Adrenal gland (tissue), 12 donors: ENCODE results near the gene OSBPL10. TPM values are rescaled to one million over a fixed set of nuclear protein-coding genes. Genes with fewer than 3 reads are reported as not detected.

Experiments
- DNase-seq, 7 donors: peaks; one replicate each; pipeline ENCODE4 v3.0.0-alpha.2; 2019 to 2020
- H3K27ac ChIP-seq, 5 donors: fragments of 200-600 bp; sonication (generic) in 4 of 5; 1 replicate in 3 of 5; 2 replicates in 2 of 5; pipeline versions ENCODE4 v1.5.1 to v1.8.0; 2016 to 2020; ENCODE audit warnings: mild to moderate bottlenecking in 1 of 5
- H3K27me3 ChIP-seq: fragments of 200-600 bp; 2 replicates; pipeline ENCODE4 v1.8.0; 2021
- H3K36me3 ChIP-seq, 2 donors: fragments of 200-600 bp; replicated peaks in 1 of 2; 1 replicate in 1 of 2; 2 replicates in 1 of 2; pipeline versions ENCODE4 v1.5.1 to v1.8.0; 2018 to 2022
- H3K4me1 ChIP-seq, 2 donors: fragments of 200-600 bp; replicated peaks in 1 of 2; 1 replicate in 1 of 2; 2 replicates in 1 of 2; pipeline versions ENCODE4 v1.5.1 to v1.8.0; 2018 to 2021
- H3K4me3 ChIP-seq, 4 donors: fragments of 200-600 bp; sonication (generic) in 3 of 4; one replicate each; pipeline ENCODE4 v1.5.1; 2016 to 2018
- H3K9me3 ChIP-seq, 3 donors: fragments of 200-600 bp; sonication (generic) in 1 of 3; replicated peaks in 1 of 3; 1 replicate in 2 of 3; 2 replicates in 1 of 3; pipeline versions ENCODE4 v1.5.1 to v1.8.0; 2016 to 2021
- CTCF ChIP-seq, 6 experiments: fragments of 450-650 bp in 4 of 6; fragments of 200-600 bp in 2 of 6; sonication (generic) in 1 of 6; IDR thresholded peaks; 1 replicate in 5 of 6; 2 replicates in 1 of 6; pipeline versions ENCODE4 v1.5.1 to v1.8.0; 2016 to 2021; ENCODE audit warnings: antibody characterized with exemption in 6 of 6, mild to moderate bottlenecking in 2 of 6, moderate library complexity in 1 of 6
- POLR2A ChIP-seq, 2 donors: fragments of 450-650 bp; IDR thresholded peaks; one replicate each; pipeline ENCODE4 v1.6.1; 2017; ENCODE audit warnings: antibody characterized with exemption in 2 of 2, mild to moderate bottlenecking in 2 of 2, moderate library complexity in 1 of 2
- WGBS, 4 donors: extraction: QIAGEN DNeasy Blood & Tissue Kit in 2 of 4; methylation state at CpG; one replicate each; pipeline versions ENCODE4 v1.1.5 to v1.1.7; 2013 to 2017; 5-methylcytosine and 5-hydroxymethylcytosine counted together
- intact Hi-C, 2 donors: fragments of 100-400 bp; cut with DNase I; formaldehyde crosslinking; loops; one replicate each; pipeline versions ENCODE4 v1.14.1 to v1.15.0; 2022 to 2023
- polyA plus RNA-seq, 3 donors: library from polyadenylated mRNA; stranded (reverse); fragments of 200-250 nt in 2 of 3; fragments of 350-450 nt in 1 of 3; fragmentation: Illumina TruSeq in 1 of 3; extraction: RNeasy Lipid Tissue Mini Kit (QIAGEN cat#74804) in 1 of 3; gene quantifications; one replicate each; pipeline ENCODE4 v1.2.3, GENCODE V29; 2013 to 2014
- total RNA-seq, 9 donors: library from RNA; depleted of rRNA in 4 of 9; stranded (reverse); fragments of >200 nt in 4 of 9; fragments of 120-200 nt in 1 of 9; fragmentation: NEBNext Ultra II Directional in 1 of 9; extraction: Animal tissue kit (Norgen Biotek cat#: 25700) in 1 of 9; gene quantifications; one replicate each; pipeline versions ENCODE4 v1.1.0 to v1.2.4, GENCODE V29; 2013 to 2023
- donor health status: healthy with polysubstance abuse.
- donor health status: Bipolar disorder and iron deficiency.
- donor health status: DM: yes; HTN: yes; CAD: no.
- donor health status: DM: no; HTN: no; CAD: no.
- donor health status: DM: no; HTN: no; CAD: no.
- donor health status: DM: yes; HTN: yes; CAD: no.

The OSBPL10 gene
- total and polyA plus RNA-seq, 12 donors, result 2.0 to 55.6 (median 9.4) TPM

DNA sequence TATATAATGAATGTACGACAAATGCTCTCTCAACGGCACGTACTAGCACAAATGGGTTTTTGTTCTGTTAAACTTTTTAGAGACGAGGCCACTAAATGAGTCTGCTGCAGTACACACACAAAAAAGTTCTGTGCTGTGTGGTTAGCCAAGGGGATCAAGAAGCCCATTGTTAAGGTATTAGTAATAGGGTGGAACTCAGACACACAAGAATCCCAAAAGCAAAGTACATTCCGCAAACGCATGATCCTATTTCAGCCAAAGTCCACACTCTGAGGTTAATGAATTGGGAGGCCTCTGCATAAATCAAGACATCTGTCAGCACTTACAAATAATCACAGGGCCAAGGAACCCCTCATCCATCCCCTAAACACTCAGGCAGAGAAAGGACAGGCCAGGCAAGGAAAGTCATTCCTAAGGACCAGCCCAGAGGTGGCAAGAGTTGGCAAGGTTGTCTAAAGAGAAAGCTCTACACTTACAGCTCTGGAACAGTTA is 12.1 kb downstream of the OSBPL10 start:
- no peaks in the 10 kb centered on the region for H3K27me3 ChIP-seq
- no peak for DNase-seq
- peak overlapping the region in 3 of 5 donors; percentile 22 to 30 (median 27) for H3K27ac ChIP-seq
- no peaks in the 10 kb centered on the region for H3K9me3 ChIP-seq
- TF ChIP-seq POLR2A (IDR thresholded peaks at IDR 0.05), result no peak
- no peak for TF ChIP-seq CTCF (IDR thresholded peaks at IDR 0.05)
- H3K4me1 ChIP-seq, result peaks cover 0 to 22% of the 10 kb centered on the region in 2 donors
- intact Hi-C loops, result no loop called here
- H3K36me3 ChIP-seq, result no peaks in the 10 kb centered on the region
- H3K4me3 ChIP-seq, result no peak overlapping the region
- WGBS, 4 donors, result 60 to 87% (median 72%) methylated on average over 6 of the region's 6 CpGs

DNA sequence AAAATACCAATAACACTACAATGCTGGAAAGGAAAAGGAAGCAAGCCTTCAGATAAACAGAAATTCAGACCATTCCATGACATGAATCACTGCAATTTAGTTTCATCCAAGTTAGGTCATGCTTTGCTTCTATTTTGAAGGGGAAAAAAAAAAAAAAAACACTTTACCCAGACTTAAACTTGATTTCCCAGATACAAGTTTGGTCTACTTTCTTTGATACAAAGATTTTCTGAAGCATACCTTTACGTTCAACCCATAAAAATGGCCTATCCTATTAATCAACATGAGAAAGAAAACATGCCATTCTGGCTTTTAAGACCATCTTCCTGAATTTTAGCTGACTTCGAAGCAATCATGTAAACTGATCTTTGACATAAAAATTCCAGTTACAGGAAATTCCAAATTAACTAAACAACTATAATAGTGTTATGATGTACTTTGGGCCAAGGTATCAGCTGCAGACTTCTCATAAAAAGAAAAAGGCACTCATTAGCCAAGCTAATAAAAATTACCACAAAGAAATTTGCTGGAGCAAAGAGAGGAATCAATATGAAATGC is 12.6 kb downstream of the OSBPL10 start:
- H3K27ac ChIP-seq, result peak overlapping the region in 3 of 5 donors; percentile 22 to 30 (median 27)
- H3K9me3 ChIP-seq, result no peaks in the 10 kb centered on the region
- H3K4me3 ChIP-seq, result no peak overlapping the region
- no peak for TF ChIP-seq POLR2A (IDR thresholded peaks at IDR 0.05)
- no peak for TF ChIP-seq CTCF (IDR thresholded peaks at IDR 0.05)
- WGBS, 4 donors, result 63 to 72% (median 71%) methylated on average over 2 of the region's 2 CpGs
- no peaks in the 10 kb centered on the region for H3K27me3 ChIP-seq
- peaks cover 0 to 22% of the 10 kb centered on the region in 2 donors for H3K4me1 ChIP-seq
- intact Hi-C loops, result no loop called here
- no peaks in the 10 kb centered on the region for H3K36me3 ChIP-seq
- no peak for DNase-seq

DNA sequence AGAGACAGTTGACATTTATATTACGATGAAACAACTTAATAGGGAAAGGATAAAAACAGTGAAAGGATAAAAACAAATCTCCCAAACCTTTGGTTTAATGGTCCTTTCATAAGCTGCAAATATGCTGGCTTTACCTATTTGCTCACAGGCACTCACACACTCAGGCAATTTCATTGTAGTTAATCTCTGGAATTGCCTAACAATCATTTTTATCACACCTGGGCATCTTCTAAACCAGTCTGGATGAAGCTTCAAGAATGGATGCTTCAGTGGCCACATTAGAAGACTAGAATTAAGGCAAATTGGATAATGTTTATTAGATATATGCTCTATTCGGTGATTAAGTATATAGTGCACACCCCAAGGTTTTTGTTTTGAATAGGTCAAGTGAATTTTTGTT is 13.5 kb downstream of the OSBPL10 start:
- peak overlapping the region in 1 of 5 donors; percentile 15 for H3K27ac ChIP-seq
- 74 to 78% (median 75%) methylated on average over 2 of the region's 2 CpGs for WGBS, 4 donors
- intact Hi-C loops, result no loop called here

GRCh38 chr3:31966978-31967591 is 14.0 kb downstream of the OSBPL10 start:
- Histone ChIP-seq H3K27me3 (no peaks in the 10 kb centered on the region), H3K27ac (peak overlapping the region in 1 of 5 donors; percentile 15), H3K4me1 (peaks cover 0 to 22% of the 10 kb centered on the region in 2 donors), H3K4me3 (no peak overlapping the region), H3K36me3 (no peaks in the 10 kb centered on the region), H3K9me3 (no peaks in the 10 kb centered on the region)
- intact Hi-C loops, result no loop called here
- DNase-seq, result no peak
- no peak for TF ChIP-seq POLR2A (IDR thresholded peaks at IDR 0.05)
- TF ChIP-seq CTCF (IDR thresholded peaks at IDR 0.05), result no peak
- 70 to 74% (median 72%) methylated on average over 4 of the region's 4 CpGs for whole genome bisulfite sequencing, 4 donors

More for the DNA sequence above, 13.5 kb downstream of the OSBPL10 start:
- DNase-seq, result no peak
- no peaks in the 10 kb centered on the region for H3K27me3 ChIP-seq
- no peaks in the 10 kb centered on the region for H3K36me3 ChIP-seq
- H3K4me3 ChIP-seq, result no peak overlapping the region
- peaks cover 0 to 22% of the 10 kb centered on the region in 2 donors for H3K4me1 ChIP-seq
- no peak for TF ChIP-seq POLR2A (IDR thresholded peaks at IDR 0.05)
- TF ChIP-seq CTCF (IDR thresholded peaks at IDR 0.05), result no peak
- H3K9me3 ChIP-seq, result no peaks in the 10 kb centered on the region
